SK-N-SH (cell line): Measurements from ENCODE around the gene SNX12. TPM values are rescaled to one million over a fixed set of nuclear protein-coding genes. Genes with fewer than 3 reads are reported as not detected.
A peak's percentile ranks its signal among the peaks of the same experiment; 100 is the strongest.

Source experiments
- CTCF ChIA-PET: fragments of 300-600, 350-600 bp; formaldehyde crosslinking; extraction: SDS; loops from one replicate; lab custom pipeline; 2021; lab: Yijun Ruan, JAX
- POLR2A ChIA-PET: fragments of 350-600 bp; sonication (Branson Sonifier 250); formaldehyde crosslinking; extraction: SDS; loops from one replicate; lab custom pipeline; 2020; ENCODE audit warnings: antibody characterized with exemption, inconsistent platforms; lab: Yijun Ruan, JAX
- DNase-seq: peaks from one replicate; pipeline ENCODE4 v3.0.0; 2012
- H2AFZ ChIP-seq: fragments of 200-600 bp; sonication (generic); 2 replicates; pipeline ENCODE4 v1.8.1; 2016; ENCODE audit warnings: antibody characterized with exemption, mild to moderate bottlenecking, low read depth
- H3F3A ChIP-seq: fragments of 200-600 bp; sonication (generic); replicated peaks from 2 replicates; pipeline ENCODE3; 2016; ENCODE audit warnings: antibody characterized with exemption, mild to moderate bottlenecking; ENCODE audit not compliant: insufficient read depth
- H3K27ac ChIP-seq, 2 experiments: fragments of 200-500 bp in 1 of 2; fragments of 200-600 bp in 1 of 2; sonication (Bioruptor generic) in 1 of 2; sonication (generic), shearing (Covaris generic) in 1 of 2; 2 replicates each; pipeline versions ENCODE4 v1.5.1 to v1.6.1; 2014 to 2016; ENCODE audit warnings: low read depth in 2 of 2, inconsistent platforms in 1 of 2, low read length in 1 of 2, mild to moderate bottlenecking in 1 of 2, mixed read lengths in 1 of 2
- H3K27me3 ChIP-seq: fragments of 200-600 bp; sonication (generic), shearing (Covaris generic); 2 replicates; pipeline ENCODE4 v1.6.1; 2016; ENCODE audit warnings: mixed run types; ENCODE audit not compliant: insufficient read depth
- H3K36me3 ChIP-seq, 2 experiments: fragments of 200-500 bp in 1 of 2; fragments of 200-600 bp in 1 of 2; sonication (Bioruptor generic) in 1 of 2; sonication (generic) in 1 of 2; replicated peaks in 1 of 2; 2 replicates each; pipeline versions ENCODE3 to v1.5.1; 2014 to 2016; ENCODE audit warnings: low read length in 1 of 2, mild to moderate bottlenecking in 1 of 2; ENCODE audit not compliant: insufficient read depth in 2 of 2, control insufficient read depth in 1 of 2
- H3K4me1 ChIP-seq, 2 experiments: fragments of 200-500 bp in 1 of 2; fragments of 200-600 bp in 1 of 2; sonication (Bioruptor generic) in 1 of 2; sonication (generic), shearing (Covaris generic) in 1 of 2; 2 replicates each; pipeline versions ENCODE4 v1.5.1 to v1.6.1; 2014 to 2016; ENCODE audit warnings: low read depth in 1 of 2, low read length in 1 of 2, mixed run types in 1 of 2; ENCODE audit not compliant: insufficient read depth in 2 of 2, control insufficient read depth in 1 of 2
- H3K4me2 ChIP-seq: fragments of 200-600 bp; sonication (generic), shearing (Covaris generic); 2 replicates; pipeline ENCODE4 v1.6.1; 2017; ENCODE audit warnings: mixed run types
- H3K4me3 ChIP-seq, 2 experiments: fragments of 200-500 bp in 1 of 2; fragments of 200-600 bp in 1 of 2; sonication (Bioruptor generic) in 1 of 2; sonication (generic), shearing (Covaris generic) in 1 of 2; 2 replicates each; pipeline versions ENCODE4 v1.5.1 to v1.8.1; 2014 to 2016; ENCODE audit warnings: low read depth in 2 of 2, inconsistent platforms in 1 of 2, low read length in 1 of 2, mild to moderate bottlenecking in 1 of 2, mixed read lengths in 1 of 2, moderate library complexity in 1 of 2
- H3K79me2 ChIP-seq: fragments of 200-600 bp; sonication (generic); 2 replicates; pipeline ENCODE4 v1.8.1; 2017; ENCODE audit warnings: mild to moderate bottlenecking; ENCODE audit not compliant: insufficient read depth
- H3K9ac ChIP-seq: fragments of 200-600 bp; sonication (generic); 2 replicates; pipeline ENCODE4 v1.6.1; 2017; ENCODE audit warnings: mixed run types
- H3K9me2 ChIP-seq: fragments of 200-600 bp; sonication (generic); 2 replicates; pipeline ENCODE4 v1.6.1; 2017; ENCODE audit warnings: mixed run types
- H3K9me3 ChIP-seq: fragments of 200-600 bp; sonication (generic); 2 replicates; pipeline ENCODE4 v1.6.1; 2017; ENCODE audit warnings: mixed run types, mild to moderate bottlenecking, moderate library complexity
- H4K20me1 ChIP-seq: fragments of 200-600 bp; sonication (generic); 2 replicates; pipeline ENCODE4 v1.6.1; 2017; ENCODE audit warnings: mild to moderate bottlenecking, mixed run types; ENCODE audit not compliant: insufficient read depth
- FOSL2 ChIP-seq: IDR thresholded peaks from 2 replicates; pipeline ENCODE4 v1.4.0; 2012; ENCODE audit warnings: low read depth, mild to moderate bottlenecking, moderate library complexity, borderline replicate concordance
- GATA2 ChIP-seq: sonication (generic); formaldehyde crosslinking; IDR thresholded peaks from 2 replicates; pipeline ENCODE4 v1.5.0; 2020; ENCODE audit warnings: mild to moderate bottlenecking, missing genetic modification reagents
- IRF3 ChIP-seq: fragments of 150-350 bp; IDR thresholded peaks from 2 replicates; pipeline ENCODE4 v1.6.1; 2016; ENCODE audit warnings: mild to moderate bottlenecking, low read depth, low read length
- JUND ChIP-seq: IDR thresholded peaks from 2 replicates; pipeline ENCODE4 v1.4.0; 2012
- MEF2A ChIP-seq: IDR thresholded peaks from 2 replicates; pipeline ENCODE4 v1.4.0; 2012; ENCODE audit warnings: low read depth, borderline replicate concordance
- PBX3 ChIP-seq: IDR thresholded peaks from 2 replicates; pipeline ENCODE4; 2012
- RAD21 ChIP-seq: IDR thresholded peaks from 2 replicates; pipeline ENCODE4 v1.6.1; 2012; ENCODE audit warnings: mild to moderate bottlenecking, low read length
- RCOR1 ChIP-seq: fragments of 150-350 bp; IDR thresholded peaks from 2 replicates; pipeline ENCODE4 v1.6.1; 2017; ENCODE audit warnings: antibody characterized with exemption, low read length
- REST ChIP-seq: IDR thresholded peaks from 2 replicates; pipeline ENCODE4 v1.6.1; 2012; ENCODE audit warnings: mild to moderate bottlenecking, low read depth, low read length, moderate library complexity
- RFX5 ChIP-seq: IDR thresholded peaks from 2 replicates; pipeline ENCODE4 v1.6.1; 2012; ENCODE audit warnings: mild to moderate bottlenecking, improper control_type of control experiment, low read length
- SIN3A ChIP-seq: IDR thresholded peaks from 2 replicates; pipeline ENCODE4 v1.6.1; 2012; ENCODE audit warnings: low read depth, mild to moderate bottlenecking, low read length, moderate library complexity, borderline replicate concordance
- SMC3 ChIP-seq: IDR thresholded peaks from 2 replicates; pipeline ENCODE4 v1.6.1; 2012; ENCODE audit warnings: low read depth, low read length, improper control_type of control experiment
- TCF12 ChIP-seq: IDR thresholded peaks from 2 replicates; pipeline ENCODE4 v1.4.0; 2012
- TEAD4 ChIP-seq: IDR thresholded peaks from 2 replicates; pipeline ENCODE4 v1.4.0; 2012; ENCODE audit warnings: mild to moderate bottlenecking, borderline replicate concordance; ENCODE audit not compliant: insufficient read depth
- WGBS: methylation state at CpG from one replicate; pipeline ENCODE4 v1.1.6; 2017; ENCODE audit warnings: low lambda C conversion rate; 5-methylcytosine and 5-hydroxymethylcytosine counted together
- polyA plus RNA-seq, 3 experiments: library from polyadenylated mRNA; depleted of rRNA; stranded (reverse); fragments of >200 nt; gene quantifications; 2 replicates each; pipeline ENCODE4 v1.2.3, GENCODE V29; 2012
- TF ChIP-seq, protein P1 (sequence below): fragments of 200-600 bp; sonication (generic); IDR thresholded peaks from 2 replicates; pipeline ENCODE4 v1.6.1; 2017; ENCODE audit warnings: antibody characterized with exemption, mild to moderate bottlenecking, moderate library complexity

The SNX12 gene
- polyA plus RNA-seq, 1 of the 3 experiments (the other 2 are of a cell fraction), result 39.8 TPM

DNA sequence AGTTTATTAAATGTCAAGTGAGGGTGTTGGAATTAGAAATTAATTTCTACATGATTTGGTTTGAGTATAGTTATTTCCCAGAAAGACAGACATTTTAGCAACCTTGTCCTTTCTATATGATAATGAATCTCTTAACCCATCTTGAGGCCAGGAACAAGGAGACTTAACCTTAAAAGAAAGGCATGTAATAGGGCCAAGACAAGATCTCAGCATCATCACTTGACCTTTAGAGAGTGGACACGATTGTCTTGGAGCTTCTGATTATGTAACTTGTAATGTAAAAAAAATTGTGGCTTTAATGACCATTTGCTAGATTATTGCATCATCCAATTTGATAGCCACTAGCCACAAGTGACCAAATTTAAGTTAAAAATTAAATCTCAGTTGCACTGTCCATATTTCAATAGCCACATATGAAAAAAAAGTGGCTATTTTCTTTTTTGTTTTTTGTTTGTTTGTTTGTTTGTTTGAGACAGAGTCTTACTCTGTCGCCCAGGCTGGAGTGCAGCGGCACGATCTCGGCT lies 14.1 kb upstream of the SNX12 start:
- no peak overlapping the region for H3K27ac ChIP-seq
- H3K9me3 ChIP-seq, result no peaks in the 10 kb centered on the region
- H3K27me3 ChIP-seq, result peaks cover 5% of the 10 kb centered on the region; the same call in 1 of the 2 replicates
- no peak overlapping the region for H3K4me2 ChIP-seq
- H3K79me2 ChIP-seq, result no peaks in the 10 kb centered on the region
- H3F3A ChIP-seq, result no peaks in the 10 kb centered on the region
- ChIA-PET POLR2A (no interaction called here), CTCF (interaction anchor here (0.6 to 1.5 kb wide), 2 partner anchors 48 to 121 kb away, joined by 3 read pairs; no protein-coding TSS in a partner anchor)
- no peaks in the 10 kb centered on the region for H3K9me2 ChIP-seq
- H3K36me3 ChIP-seq, result no peaks in the 10 kb centered on the region
- H3K9ac ChIP-seq, result no peak overlapping the region
- H2AFZ ChIP-seq, result peak overlapping the region; percentile 49; the same call in 1 of the 2 replicates
- 54% methylated on average over 5 of the region's 5 CpGs for WGBS
- no peak for DNase-seq
- H3K4me1 ChIP-seq, result no peaks in the 10 kb centered on the region
- no peaks in the 10 kb centered on the region for H4K20me1 ChIP-seq
- no peak for TF ChIP-seq IRF3
- TF ChIP-seq PBX3, result no peak
- TF ChIP-seq FOSL2, result no peak
- TF ChIP-seq, protein P1, sequence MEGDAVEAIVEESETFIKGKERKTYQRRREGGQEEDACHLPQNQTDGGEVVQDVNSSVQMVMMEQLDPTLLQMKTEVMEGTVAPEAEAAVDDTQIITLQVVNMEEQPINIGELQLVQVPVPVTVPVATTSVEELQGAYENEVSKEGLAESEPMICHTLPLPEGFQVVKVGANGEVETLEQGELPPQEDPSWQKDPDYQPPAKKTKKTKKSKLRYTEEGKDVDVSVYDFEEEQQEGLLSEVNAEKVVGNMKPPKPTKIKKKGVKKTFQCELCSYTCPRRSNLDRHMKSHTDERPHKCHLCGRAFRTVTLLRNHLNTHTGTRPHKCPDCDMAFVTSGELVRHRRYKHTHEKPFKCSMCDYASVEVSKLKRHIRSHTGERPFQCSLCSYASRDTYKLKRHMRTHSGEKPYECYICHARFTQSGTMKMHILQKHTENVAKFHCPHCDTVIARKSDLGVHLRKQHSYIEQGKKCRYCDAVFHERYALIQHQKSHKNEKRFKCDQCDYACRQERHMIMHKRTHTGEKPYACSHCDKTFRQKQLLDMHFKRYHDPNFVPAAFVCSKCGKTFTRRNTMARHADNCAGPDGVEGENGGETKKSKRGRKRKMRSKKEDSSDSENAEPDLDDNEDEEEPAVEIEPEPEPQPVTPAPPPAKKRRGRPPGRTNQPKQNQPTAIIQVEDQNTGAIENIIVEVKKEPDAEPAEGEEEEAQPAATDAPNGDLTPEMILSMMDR, result no peak
- no peak for TF ChIP-seq REST
- no peak for TF ChIP-seq GATA2 (CRISPR knock-in tag)
- TF ChIP-seq RAD21, result no peak
- TF ChIP-seq SMC3, result no peak
- no peak for TF ChIP-seq RFX5
- TF ChIP-seq RCOR1, result no peak
- TF ChIP-seq TEAD4, result no peak
- no peak for TF ChIP-seq MEF2A
- no peak for TF ChIP-seq TCF12
- no peak for TF ChIP-seq JUND
- TF ChIP-seq SIN3A, result no peak
- H3K4me3 ChIP-seq, result no peak overlapping the region
